Trophoblast cell (in vitro differentiated cells and primary cell): Measurements from ENCODE around the gene ACSF2.

Experiments used
- DNase-seq, 2 donors: peaks; one replicate each; pipeline ENCODE4 v3.0.0-alpha.2; 2016
- H2AFZ ChIP-seq: 2 replicates; pipeline ENCODE4 v1.6.1; 2013; ENCODE audit warnings: low read length, moderate library complexity, mild to moderate bottlenecking; ENCODE audit not compliant: insufficient read depth, poor library complexity
- H2AK5ac ChIP-seq: 2 replicates; pipeline ENCODE4 v1.6.1; 2013; ENCODE audit warnings: mild to moderate bottlenecking, low read length
- H2BK120ac ChIP-seq: 2 replicates; pipeline ENCODE4 v1.6.1; 2013; ENCODE audit warnings: low read length, mild to moderate bottlenecking, moderate library complexity; ENCODE audit not compliant: insufficient read depth, poor library complexity
- H2BK12ac ChIP-seq: 2 replicates; pipeline ENCODE4 v1.6.1; 2013; ENCODE audit warnings: mild to moderate bottlenecking, low read length, moderate library complexity
- H2BK5ac ChIP-seq: 2 replicates; pipeline ENCODE4 v1.6.1; 2013; ENCODE audit warnings: low read length, low read depth, moderate library complexity, mild to moderate bottlenecking; ENCODE audit not compliant: poor library complexity
- H3K14ac ChIP-seq: 2 replicates; pipeline ENCODE4 v1.6.1; 2013; ENCODE audit warnings: mild to moderate bottlenecking, low read length
- H3K18ac ChIP-seq: 2 replicates; pipeline ENCODE4 v1.6.1; 2013; ENCODE audit warnings: mild to moderate bottlenecking, low read length
- H3K23ac ChIP-seq: 2 replicates; pipeline ENCODE4 v1.6.1; 2013; ENCODE audit warnings: low read length
- H3K27ac ChIP-seq: 2 replicates; pipeline ENCODE4 v1.5.1; 2013; ENCODE audit warnings: low read depth, mild to moderate bottlenecking, inconsistent platforms, low read length, moderate library complexity
- H3K27me3 ChIP-seq: 2 replicates; pipeline ENCODE4 v1.6.1; 2013; ENCODE audit warnings: inconsistent platforms, mild to moderate bottlenecking, low read length, moderate library complexity; ENCODE audit not compliant: insufficient read depth
- H3K36me3 ChIP-seq, 2 experiments: 1 replicate in 1 of 2; 2 replicates in 1 of 2; pipeline ENCODE4 v1.6.1; 2013; ENCODE audit warnings: low read length in 2 of 2, mild to moderate bottlenecking in 2 of 2, moderate library complexity in 1 of 2; ENCODE audit not compliant: insufficient read depth in 2 of 2, control insufficient read depth in 1 of 2
- H3K4ac ChIP-seq: 2 replicates; pipeline ENCODE4 v1.6.1; 2013; ENCODE audit warnings: low read depth, mild to moderate bottlenecking, low read length, moderate library complexity
- H3K4me1 ChIP-seq, 2 experiments: 1 replicate in 1 of 2; 2 replicates in 1 of 2; pipeline ENCODE4 v1.6.1; 2013; ENCODE audit warnings: low read length in 2 of 2, mild to moderate bottlenecking in 2 of 2, moderate library complexity in 1 of 2; ENCODE audit not compliant: insufficient read depth in 2 of 2, control insufficient read depth in 1 of 2
- H3K4me2 ChIP-seq: 2 replicates; pipeline ENCODE4 v1.6.1; 2013; ENCODE audit warnings: inconsistent platforms, mild to moderate bottlenecking, low read length, moderate library complexity
- H3K4me3 ChIP-seq: 2 replicates; pipeline ENCODE4 v1.5.1; 2013; ENCODE audit warnings: mild to moderate bottlenecking, low read depth, low read length, inconsistent platforms
- H3K79me1 ChIP-seq: one replicate; pipeline ENCODE4 v1.6.1; 2013; ENCODE audit warnings: low read length
- H3K79me2 ChIP-seq: 2 replicates; pipeline ENCODE4 v1.6.1; 2013; ENCODE audit warnings: low read length, mild to moderate bottlenecking; ENCODE audit not compliant: control insufficient read depth, insufficient read depth, poor library complexity
- H3K9ac ChIP-seq: 2 replicates; pipeline ENCODE4 v1.6.1; 2013; ENCODE audit warnings: mild to moderate bottlenecking, low read length
- H3K9me3 ChIP-seq: 2 replicates; pipeline ENCODE4 v1.6.1; 2013; ENCODE audit warnings: low read depth, mild to moderate bottlenecking, control low read depth, inconsistent platforms, low read length; ENCODE audit not compliant: insufficient read depth
- H4K12ac ChIP-seq: 2 replicates; pipeline ENCODE4 v1.6.1; 2013; ENCODE audit warnings: low read depth, mild to moderate bottlenecking, low read length, moderate library complexity
- H4K8ac ChIP-seq: 2 replicates; pipeline ENCODE4 v1.6.1; 2013; ENCODE audit warnings: low read depth, mild to moderate bottlenecking, low read length, moderate library complexity
- H4K91ac ChIP-seq: one replicate; pipeline ENCODE4 v1.6.1; 2013; ENCODE audit warnings: low read depth, mild to moderate bottlenecking, low read length, moderate library complexity
- WGBS: extraction: QIAGEN DNeasy Blood & Tissue Kit; methylation state at CpG from one replicate; pipeline ENCODE4 v1.1.7; 2013; ENCODE audit warnings: missing lambda C conversion rate; ENCODE audit not compliant: insufficient read length, insufficient coverage; ENCODE audit errors: extremely low coverage; 5-methylcytosine and 5-hydroxymethylcytosine counted together

ACSF2 gene

GRCh38 chr17:50440838-50441829 lies 15.1 kb downstream of the ACSF2 start:
- H2AK5ac ChIP-seq, result no peak overlapping the region
- H3K4ac ChIP-seq, result peak overlapping the region; percentile 13
- peak overlapping the region; percentile 80 for H3K23ac ChIP-seq
- no peak overlapping the region for H2AFZ ChIP-seq
- no peak overlapping the region for H2BK5ac ChIP-seq
- no peaks in the 10 kb centered on the region for H3K9me3 ChIP-seq
- no peak overlapping the region for H3K4me3 ChIP-seq
- H3K9ac ChIP-seq, result no peak overlapping the region
- H3K4me2 ChIP-seq, result no peak overlapping the region
- H4K91ac ChIP-seq, result no peak overlapping the region
- H3K18ac ChIP-seq, result no peak overlapping the region
- H3K27me3 ChIP-seq, result no peaks in the 10 kb centered on the region
- no peak overlapping the region for H3K14ac ChIP-seq
- peaks cover 3% of the 10 kb centered on the region for H3K79me2 ChIP-seq
- peaks cover 5 to 7% of the 10 kb centered on the region in 2 experiments for H3K4me1 ChIP-seq
- no peak overlapping the region for H2BK120ac ChIP-seq
- no peak overlapping the region for H3K27ac ChIP-seq
- no peak overlapping the region for H4K8ac ChIP-seq
- WGBS, result no CpG with 5 or more reads among the region's 10 CpGs
- H3K79me1 ChIP-seq, result no peaks in the 10 kb centered on the region
- DNase-seq, result no peak
- no peak overlapping the region for H2BK12ac ChIP-seq
- H3K36me3 ChIP-seq, result peaks cover 7 to 13% of the 10 kb centered on the region in 2 experiments
- H4K12ac ChIP-seq, result no peak overlapping the region

DNA sequence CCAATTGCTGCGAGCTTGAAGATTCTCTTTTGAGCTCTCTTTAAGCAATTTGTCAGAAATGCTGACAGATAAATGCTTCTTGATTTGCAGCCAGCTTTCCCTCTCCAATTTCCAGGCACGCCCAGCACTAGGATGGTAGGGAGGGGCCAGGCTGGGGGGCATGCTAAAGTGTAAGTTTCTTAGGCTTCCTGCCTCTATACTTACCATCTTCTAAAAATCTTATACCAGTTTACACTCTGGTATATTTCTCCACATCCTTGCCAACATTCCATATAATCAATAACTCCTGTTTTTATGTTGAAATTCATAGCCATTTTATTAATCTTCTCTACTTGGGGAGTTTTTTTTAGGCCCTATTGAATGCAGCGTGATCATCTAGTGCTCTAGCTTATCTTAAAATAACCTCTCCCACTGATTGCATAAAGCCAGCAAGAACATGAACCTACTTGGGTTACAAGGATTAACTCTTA lies 17.5 kb downstream of the ACSF2 start:
- Histone ChIP-seq H4K8ac (no peak overlapping the region), H2AFZ (no peak overlapping the region), H3K79me2 (peaks cover 3% of the 10 kb centered on the region), H3K27me3 (no peaks in the 10 kb centered on the region), H4K91ac (no peak overlapping the region), H3K36me3 (peaks cover 3 to 10% of the 10 kb centered on the region in 2 experiments), H3K4me3 (no peak overlapping the region), H2BK12ac (no peak overlapping the region), H3K4ac (no peak overlapping the region), H3K79me1 (no peaks in the 10 kb centered on the region), H3K14ac (no peak overlapping the region), H3K27ac (no peak overlapping the region), H3K4me1 (peaks cover 5 to 7% of the 10 kb centered on the region in 2 experiments), H2AK5ac (no peak overlapping the region), H2BK5ac (no peak overlapping the region), H3K4me2 (peak overlapping the region; percentile 52), H2BK120ac (no peak overlapping the region), H4K12ac (no peak overlapping the region), H3K23ac (no peak overlapping the region), H3K18ac (no peak overlapping the region), H3K9ac (no peak overlapping the region), H3K9me3 (no peaks in the 10 kb centered on the region)
- no CpG with 5 or more reads among the region's 3 CpGs for WGBS
- DNase-seq, result no peak

DNA sequence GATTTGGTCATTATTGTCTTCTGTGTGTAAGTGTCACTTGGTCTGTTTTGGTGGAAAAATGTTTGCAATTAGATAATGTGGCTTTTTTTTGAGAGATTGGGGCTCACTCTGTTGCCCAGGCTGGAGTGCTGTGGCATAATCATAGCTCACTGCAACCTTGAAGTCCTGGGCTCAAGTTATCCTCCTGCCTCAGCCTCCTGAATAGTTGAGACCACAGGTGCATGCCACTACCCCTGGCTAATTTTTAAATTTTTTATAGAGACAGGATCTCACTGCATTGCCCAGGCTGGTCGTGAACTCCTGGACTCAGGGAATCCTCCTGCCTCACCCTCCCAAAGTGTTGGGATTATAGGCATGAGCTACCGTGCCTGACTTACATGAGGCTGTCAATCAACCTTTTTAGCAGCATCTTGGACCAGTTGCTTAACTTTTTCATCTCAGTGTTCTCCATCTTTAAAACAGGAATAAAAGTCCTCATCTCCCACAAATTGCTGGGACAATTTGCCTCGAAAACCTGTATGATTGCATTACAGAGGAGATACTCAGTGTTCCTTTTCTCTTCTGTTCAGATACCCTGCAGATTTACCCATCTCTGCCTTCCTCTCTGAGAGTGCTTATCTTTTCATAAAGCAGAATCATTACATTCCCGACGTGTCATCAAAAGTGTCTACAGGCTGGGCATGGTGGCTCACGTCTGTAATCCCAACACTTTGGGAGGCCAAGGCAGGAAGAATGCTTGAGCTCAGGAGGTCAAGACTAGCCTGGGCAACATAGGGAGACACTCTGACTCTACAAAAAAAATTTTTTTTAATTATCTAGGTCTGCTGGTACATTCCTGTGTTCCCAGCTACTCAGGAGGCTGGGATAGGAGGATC lies 19.1 kb downstream of the ACSF2 start:
- Histone ChIP-seq H3K4me3 (no peak overlapping the region), H3K18ac (no peak overlapping the region), H4K8ac (no peak overlapping the region), H4K91ac (no peak overlapping the region), H4K12ac (no peak overlapping the region), H3K79me2 (peaks cover 2% of the 10 kb centered on the region), H3K79me1 (no peaks in the 10 kb centered on the region), H2AK5ac (no peak overlapping the region), H3K4ac (no peak overlapping the region), H3K14ac (no peak overlapping the region), H3K27me3 (no peaks in the 10 kb centered on the region), H3K9ac (no peak overlapping the region), H2BK120ac (no peak overlapping the region), H3K4me2 (no peak overlapping the region), H3K27ac (no peak overlapping the region), H2AFZ (no peak overlapping the region), H3K23ac (no peak overlapping the region), H3K4me1 (peaks cover 3 to 7% of the 10 kb centered on the region in 2 experiments), H2BK12ac (no peak overlapping the region), H2BK5ac (no peak overlapping the region), H3K36me3 (peaks cover 3 to 10% of the 10 kb centered on the region in 2 experiments), H3K9me3 (no peaks in the 10 kb centered on the region)
- peak; percentile 60 to 80 for DNase-seq
- WGBS, result no CpG with 5 or more reads among the region's 6 CpGs

DNA sequence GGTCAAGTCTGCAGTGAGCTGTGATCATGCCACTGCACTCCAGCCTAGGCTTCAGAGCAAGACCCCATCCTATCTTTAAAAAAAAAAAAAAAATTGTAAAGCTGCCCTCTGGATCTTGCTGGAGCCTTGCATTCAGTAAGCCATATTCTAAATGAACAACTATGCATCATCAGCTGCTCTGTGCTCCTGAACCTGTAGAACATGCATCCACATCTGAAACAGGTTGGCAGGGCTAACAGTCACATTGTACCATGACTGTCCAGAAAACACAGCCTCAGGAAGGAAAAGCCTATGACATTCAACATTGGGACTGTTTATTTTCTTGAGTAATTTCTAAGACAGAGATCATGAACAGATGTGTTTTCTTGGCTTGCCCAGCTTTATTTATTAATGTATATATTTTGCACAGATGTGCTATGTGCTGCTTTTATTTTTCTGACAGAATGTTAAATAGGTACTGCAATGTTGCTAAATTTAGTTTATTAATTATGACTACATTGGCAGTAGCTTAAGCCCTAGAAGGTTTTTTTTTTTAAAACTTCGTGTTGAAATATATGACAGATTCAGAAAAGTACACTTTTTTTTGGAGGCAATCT lies 19.8 kb downstream of the ACSF2 start:
- H3K4me3 ChIP-seq, result no peak overlapping the region
- no CpG with 5 or more reads among the region's 1 CpG for WGBS
- H3K9me3 ChIP-seq, result no peaks in the 10 kb centered on the region
- no peak overlapping the region for H3K23ac ChIP-seq
- DNase-seq, result no peak
- H3K9ac ChIP-seq, result no peak overlapping the region
- H4K12ac ChIP-seq, result no peak overlapping the region
- H4K91ac ChIP-seq, result no peak overlapping the region
- H3K14ac ChIP-seq, result no peak overlapping the region
- H3K79me1 ChIP-seq, result no peaks in the 10 kb centered on the region
- H3K79me2 ChIP-seq, result peaks cover 1% of the 10 kb centered on the region
- no peak overlapping the region for H3K4me2 ChIP-seq
- H2AFZ ChIP-seq, result no peak overlapping the region
- no peak overlapping the region for H3K4ac ChIP-seq
- no peak overlapping the region for H2BK12ac ChIP-seq
- no peaks in the 10 kb centered on the region for H3K27me3 ChIP-seq
- H2AK5ac ChIP-seq, result no peak overlapping the region
- no peak overlapping the region for H2BK5ac ChIP-seq
- no peak overlapping the region for H4K8ac ChIP-seq
- H3K27ac ChIP-seq, result no peak overlapping the region
- peaks cover 2 to 4% of the 10 kb centered on the region in 2 experiments for H3K4me1 ChIP-seq
- no peak overlapping the region for H2BK120ac ChIP-seq
- peaks cover 0 to 4% of the 10 kb centered on the region in 2 experiments for H3K36me3 ChIP-seq
- H3K18ac ChIP-seq, result no peak overlapping the region
